Neural cell (in vitro differentiated cells): Measurements from ENCODE around the gene MTCL1.

Experiments
- EP300 ChIP-seq: fragments of 450-650 bp; conservative IDR thresholded peaks from 2 replicates; pipeline ENCODE4 v1.6.1; 2014; ENCODE audit warnings: antibody characterized with exemption, mild to moderate bottlenecking, moderate library complexity; ENCODE audit not compliant: poor library complexity, severe bottlenecking
- EZH2 ChIP-seq: fragments of 200-600, 300-800 bp; shearing (Covaris generic), sonication (generic); IDR thresholded peaks from 2 replicates; pipeline ENCODE4 v1.6.1; 2014; ENCODE audit warnings: antibody characterized with exemption, low read length, borderline replicate concordance, mild to moderate bottlenecking; ENCODE audit not compliant: insufficient read depth, poor library complexity, severe bottlenecking
- MXI1 ChIP-seq: fragments of 450-650 bp; conservative IDR thresholded peaks from 2 replicates; pipeline ENCODE4 v1.6.1; 2014; ENCODE audit warnings: antibody characterized with exemption, mild to moderate bottlenecking; ENCODE audit not compliant: poor library complexity, severe bottlenecking
- POLR2AphosphoS5 ChIP-seq: IDR thresholded peaks from 2 replicates; pipeline ENCODE4 v1.6.1; 2012
- RAD21 ChIP-seq: fragments of 450-650 bp; conservative IDR thresholded peaks from 2 replicates; pipeline ENCODE4 v1.6.1; 2014; ENCODE audit warnings: antibody characterized with exemption, mild to moderate bottlenecking, moderate library complexity
- SMC3 ChIP-seq: fragments of 450-650 bp; conservative IDR thresholded peaks from 2 replicates; pipeline ENCODE4 v1.6.1; 2014; ENCODE audit warnings: antibody characterized with exemption, mild to moderate bottlenecking, moderate library complexity; ENCODE audit not compliant: poor library complexity
- TAF1 ChIP-seq: IDR thresholded peaks from 2 replicates; pipeline ENCODE4 v1.6.1; 2012; ENCODE audit warnings: low read depth
- TF ChIP-seq, protein P1 (sequence below): fragments of 450-650 bp; IDR thresholded peaks from 2 replicates; pipeline ENCODE4 v1.5.1; 2014; ENCODE audit warnings: antibody characterized with exemption, mild to moderate bottlenecking, moderate library complexity; ENCODE audit not compliant: poor library complexity, severe bottlenecking
- TF ChIP-seq, protein P2 (sequence below): IDR thresholded peaks from 2 replicates; pipeline ENCODE4 v1.6.1; 2012; ENCODE audit warnings: borderline replicate concordance

DNA sequence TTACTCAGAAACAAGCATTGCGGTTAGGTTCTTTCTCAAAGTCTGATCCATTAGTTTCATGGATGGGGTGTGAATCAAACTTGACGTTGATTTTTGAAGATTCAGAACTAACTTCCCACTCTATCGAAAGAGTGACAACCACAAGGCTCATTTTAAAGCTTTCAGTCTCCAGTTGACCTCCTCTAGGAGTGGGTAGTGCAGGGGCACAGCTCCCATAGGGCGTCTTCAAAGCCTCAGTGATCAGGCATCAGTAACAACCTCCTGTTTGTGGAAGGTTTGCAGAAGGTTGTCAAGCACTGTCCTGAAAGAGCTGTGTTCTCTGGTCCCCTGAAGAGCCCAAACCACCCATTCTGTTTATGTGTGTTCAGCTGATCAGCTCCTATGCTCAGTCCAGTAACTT, 10.2 kb downstream of the MTCL1 start:
- TF ChIP-seq RAD21 (no peak), POLR2AphosphoS5 (no peak), EP300 (no peak), EZH2 (no peak), TAF1 (no peak), SMC3 (no peak), MXI1 (no peak)
- TF ChIP-seq, protein P1, sequence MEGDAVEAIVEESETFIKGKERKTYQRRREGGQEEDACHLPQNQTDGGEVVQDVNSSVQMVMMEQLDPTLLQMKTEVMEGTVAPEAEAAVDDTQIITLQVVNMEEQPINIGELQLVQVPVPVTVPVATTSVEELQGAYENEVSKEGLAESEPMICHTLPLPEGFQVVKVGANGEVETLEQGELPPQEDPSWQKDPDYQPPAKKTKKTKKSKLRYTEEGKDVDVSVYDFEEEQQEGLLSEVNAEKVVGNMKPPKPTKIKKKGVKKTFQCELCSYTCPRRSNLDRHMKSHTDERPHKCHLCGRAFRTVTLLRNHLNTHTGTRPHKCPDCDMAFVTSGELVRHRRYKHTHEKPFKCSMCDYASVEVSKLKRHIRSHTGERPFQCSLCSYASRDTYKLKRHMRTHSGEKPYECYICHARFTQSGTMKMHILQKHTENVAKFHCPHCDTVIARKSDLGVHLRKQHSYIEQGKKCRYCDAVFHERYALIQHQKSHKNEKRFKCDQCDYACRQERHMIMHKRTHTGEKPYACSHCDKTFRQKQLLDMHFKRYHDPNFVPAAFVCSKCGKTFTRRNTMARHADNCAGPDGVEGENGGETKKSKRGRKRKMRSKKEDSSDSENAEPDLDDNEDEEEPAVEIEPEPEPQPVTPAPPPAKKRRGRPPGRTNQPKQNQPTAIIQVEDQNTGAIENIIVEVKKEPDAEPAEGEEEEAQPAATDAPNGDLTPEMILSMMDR, result no peak
- TF ChIP-seq, protein P2, sequence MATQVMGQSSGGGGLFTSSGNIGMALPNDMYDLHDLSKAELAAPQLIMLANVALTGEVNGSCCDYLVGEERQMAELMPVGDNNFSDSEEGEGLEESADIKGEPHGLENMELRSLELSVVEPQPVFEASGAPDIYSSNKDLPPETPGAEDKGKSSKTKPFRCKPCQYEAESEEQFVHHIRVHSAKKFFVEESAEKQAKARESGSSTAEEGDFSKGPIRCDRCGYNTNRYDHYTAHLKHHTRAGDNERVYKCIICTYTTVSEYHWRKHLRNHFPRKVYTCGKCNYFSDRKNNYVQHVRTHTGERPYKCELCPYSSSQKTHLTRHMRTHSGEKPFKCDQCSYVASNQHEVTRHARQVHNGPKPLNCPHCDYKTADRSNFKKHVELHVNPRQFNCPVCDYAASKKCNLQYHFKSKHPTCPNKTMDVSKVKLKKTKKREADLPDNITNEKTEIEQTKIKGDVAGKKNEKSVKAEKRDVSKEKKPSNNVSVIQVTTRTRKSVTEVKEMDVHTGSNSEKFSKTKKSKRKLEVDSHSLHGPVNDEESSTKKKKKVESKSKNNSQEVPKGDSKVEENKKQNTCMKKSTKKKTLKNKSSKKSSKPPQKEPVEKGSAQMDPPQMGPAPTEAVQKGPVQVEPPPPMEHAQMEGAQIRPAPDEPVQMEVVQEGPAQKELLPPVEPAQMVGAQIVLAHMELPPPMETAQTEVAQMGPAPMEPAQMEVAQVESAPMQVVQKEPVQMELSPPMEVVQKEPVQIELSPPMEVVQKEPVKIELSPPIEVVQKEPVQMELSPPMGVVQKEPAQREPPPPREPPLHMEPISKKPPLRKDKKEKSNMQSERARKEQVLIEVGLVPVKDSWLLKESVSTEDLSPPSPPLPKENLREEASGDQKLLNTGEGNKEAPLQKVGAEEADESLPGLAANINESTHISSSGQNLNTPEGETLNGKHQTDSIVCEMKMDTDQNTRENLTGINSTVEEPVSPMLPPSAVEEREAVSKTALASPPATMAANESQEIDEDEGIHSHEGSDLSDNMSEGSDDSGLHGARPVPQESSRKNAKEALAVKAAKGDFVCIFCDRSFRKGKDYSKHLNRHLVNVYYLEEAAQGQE, result no peak
